Mesothelial cell of epicardium (in vitro differentiated cells): Measurements from ENCODE around the gene COL4A4. TPM values are rescaled to one million over a fixed set of nuclear protein-coding genes. Genes with fewer than 3 reads are reported as not detected.

Experiments used
- DNase-seq, 2 experiments: peaks; one replicate each; pipeline ENCODE4 v3.0.0; 2021; ENCODE audit warnings: low spot score in 2 of 2; ENCODE audit not compliant: unreplicated experiment in 2 of 2
- H3K27ac Mint-ChIP-seq: 2 replicates; pipeline ENCODE4 v1.8.0; 2021; ENCODE audit warnings: mixed read lengths
- H3K27me3 Mint-ChIP-seq: 2 replicates; pipeline ENCODE4 v1.8.0; 2021; ENCODE audit warnings: low read depth, mixed read lengths
- H3K36me3 Mint-ChIP-seq: 2 replicates; pipeline ENCODE4 v1.8.0; 2021; ENCODE audit warnings: mixed read lengths
- H3K4me1 Mint-ChIP-seq: 2 replicates; pipeline ENCODE4 v1.8.0; 2021; ENCODE audit warnings: mixed read lengths
- H3K4me3 Mint-ChIP-seq: 2 replicates; pipeline ENCODE4 v1.8.0; 2021; ENCODE audit warnings: mild to moderate bottlenecking, moderate library complexity, mixed read lengths
- H3K9me3 Mint-ChIP-seq: 2 replicates; pipeline ENCODE4 v1.8.0; 2021; ENCODE audit warnings: mixed read lengths
- total RNA-seq: library from RNA; stranded (reverse); gene quantifications from 3 replicates; pipeline ENCODE4 v1.2.1, GENCODE V29; 2021
- TF ChIP-seq, protein P1 (sequence below): fragments of 200-600 bp; sonication (generic); IDR thresholded peaks from one replicate; pipeline ENCODE4 v1.5.0; 2021; ENCODE audit warnings: antibody characterized with exemption; ENCODE audit not compliant: unreplicated experiment

The COL4A4 gene
- total RNA-seq, result 0.11 to 0.18 TPM (median 0.11 TPM) in 3 replicates

DNA sequence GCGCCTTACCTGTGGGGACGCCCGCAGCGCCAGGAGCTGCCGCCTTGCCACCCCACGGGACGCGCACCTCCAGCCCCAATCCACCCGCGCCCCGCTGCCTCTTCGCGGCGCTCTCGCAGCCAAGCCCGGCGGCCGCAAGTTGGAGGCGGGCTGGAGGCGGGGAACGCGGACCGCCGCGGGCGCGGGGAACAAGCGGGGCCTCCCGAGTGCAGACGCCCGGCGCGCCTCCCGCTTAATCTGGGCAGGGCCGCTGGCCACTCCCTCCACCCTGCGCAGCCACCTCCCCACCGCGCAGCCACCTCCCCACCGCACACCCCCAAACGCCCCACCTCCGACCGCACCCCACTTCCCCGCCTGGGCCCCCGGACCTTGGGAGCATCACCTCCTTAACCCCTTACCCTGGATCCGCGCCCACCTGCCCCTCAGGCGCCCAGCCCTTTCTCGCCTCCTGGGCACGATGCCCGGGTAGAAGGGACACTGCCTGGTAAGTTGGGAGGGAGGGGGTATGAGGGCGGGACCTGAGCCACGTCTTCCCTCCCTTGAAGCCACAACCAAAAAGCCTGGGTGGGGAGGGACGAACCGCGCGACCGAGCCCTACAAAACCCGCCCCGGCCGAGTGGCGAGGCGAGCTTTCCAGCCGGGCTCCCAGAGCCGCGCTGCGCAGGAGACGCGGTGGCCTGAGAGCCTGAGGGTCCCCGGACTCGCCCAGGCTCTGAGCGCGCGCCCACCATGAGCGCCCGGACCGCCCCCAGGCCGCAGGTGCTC, at the start of gene COL4A4, which contains the start of gene COL4A3:
Gene COL4A4, minus strand, starts transcription at position 208 of the 765 bp plus-strand sequence. CDS start 16,722 bp downstream, outside the sequence.
Gene COL4A3, plus strand, starts transcription at position 627 of the 765 bp plus-strand sequence. Its CDS starts 103 bp downstream, at position 730.
- Mint-ChIP-seq H3K27ac (no peak within 1 kb of the TSS), H3K4me3 (peak within 1 kb of the TSS; percentile 63), H3K4me1 (peaks cover 9% of the 10 kb centered on the region), H3K36me3 (peaks cover 1% of the 10 kb centered on the region), H3K9me3 (peaks cover 21% of the 10 kb centered on the region), H3K27me3 (peaks cover 89% of the 10 kb centered on the region)
- TF ChIP-seq, protein P1, sequence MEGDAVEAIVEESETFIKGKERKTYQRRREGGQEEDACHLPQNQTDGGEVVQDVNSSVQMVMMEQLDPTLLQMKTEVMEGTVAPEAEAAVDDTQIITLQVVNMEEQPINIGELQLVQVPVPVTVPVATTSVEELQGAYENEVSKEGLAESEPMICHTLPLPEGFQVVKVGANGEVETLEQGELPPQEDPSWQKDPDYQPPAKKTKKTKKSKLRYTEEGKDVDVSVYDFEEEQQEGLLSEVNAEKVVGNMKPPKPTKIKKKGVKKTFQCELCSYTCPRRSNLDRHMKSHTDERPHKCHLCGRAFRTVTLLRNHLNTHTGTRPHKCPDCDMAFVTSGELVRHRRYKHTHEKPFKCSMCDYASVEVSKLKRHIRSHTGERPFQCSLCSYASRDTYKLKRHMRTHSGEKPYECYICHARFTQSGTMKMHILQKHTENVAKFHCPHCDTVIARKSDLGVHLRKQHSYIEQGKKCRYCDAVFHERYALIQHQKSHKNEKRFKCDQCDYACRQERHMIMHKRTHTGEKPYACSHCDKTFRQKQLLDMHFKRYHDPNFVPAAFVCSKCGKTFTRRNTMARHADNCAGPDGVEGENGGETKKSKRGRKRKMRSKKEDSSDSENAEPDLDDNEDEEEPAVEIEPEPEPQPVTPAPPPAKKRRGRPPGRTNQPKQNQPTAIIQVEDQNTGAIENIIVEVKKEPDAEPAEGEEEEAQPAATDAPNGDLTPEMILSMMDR, result no peak
- peak; percentile 33 to 49 for DNase-seq

GRCh38 chr2:227207573-227207972, 43.6 kb upstream of the COL4A4 start:
- Mint-ChIP-seq H3K27ac (no peak overlapping the region), H3K4me1 (no peaks in the 10 kb centered on the region), H3K4me3 (no peak overlapping the region), H3K9me3 (no peaks in the 10 kb centered on the region), H3K27me3 (no peaks in the 10 kb centered on the region), H3K36me3 (no peaks in the 10 kb centered on the region)
- no peak for DNase-seq
- TF ChIP-seq, protein P1, result no peak

- Mint-ChIP-seq H3K36me3 (no peaks in the 10 kb centered on the region), H3K4me1 (no peaks in the 10 kb centered on the region), H3K9me3 (no peaks in the 10 kb centered on the region), H3K27ac (no peak overlapping the region), H3K27me3 (no peaks in the 10 kb centered on the region), H3K4me3 (no peak overlapping the region)
- no peak for DNase-seq
- TF ChIP-seq, protein P1, result no peak
Measured at GRCh38 chr2:227206406-227206805, 42.4 kb upstream of the COL4A4 start.

DNA sequence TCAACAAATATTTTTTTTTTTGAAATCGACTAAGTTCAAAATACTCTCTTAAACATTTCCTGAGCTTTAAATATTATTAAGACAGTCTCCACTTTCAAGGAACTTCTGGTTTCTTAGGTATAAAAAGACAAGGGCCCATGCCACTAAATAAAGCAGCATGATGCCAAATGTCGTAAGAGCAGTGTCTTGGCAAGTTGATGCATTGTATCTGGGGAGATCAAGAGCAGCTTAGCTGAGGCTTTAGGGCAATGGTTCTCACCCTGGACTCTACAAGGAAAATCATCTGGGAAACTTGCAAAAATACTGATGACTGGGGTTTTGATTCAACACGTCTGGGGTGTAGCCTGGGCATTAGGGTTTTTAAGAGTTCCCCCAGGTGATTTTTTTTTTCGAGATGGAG, 41.7 kb upstream of the COL4A4 start:
- Mint-ChIP-seq H3K4me3 (no peak overlapping the region), H3K4me1 (no peaks in the 10 kb centered on the region), H3K36me3 (no peaks in the 10 kb centered on the region), H3K27ac (no peak overlapping the region), H3K27me3 (no peaks in the 10 kb centered on the region), H3K9me3 (no peaks in the 10 kb centered on the region)
- TF ChIP-seq, protein P1, result no peak
- DNase-seq, result no peak

- no peaks in the 10 kb centered on the region for H3K27me3 Mint-ChIP-seq
- no peaks in the 10 kb centered on the region for H3K4me1 Mint-ChIP-seq
- TF ChIP-seq, protein P1, result no peak
- no peak overlapping the region for H3K27ac Mint-ChIP-seq
- no peak for DNase-seq
- no peaks in the 10 kb centered on the region for H3K9me3 Mint-ChIP-seq
- no peak overlapping the region for H3K4me3 Mint-ChIP-seq
- no peaks in the 10 kb centered on the region for H3K36me3 Mint-ChIP-seq
Measured at GRCh38 chr2:227204452-227204851, 40.4 kb upstream of the COL4A4 start.
